DOHH2 (cell line): ENCODE data around the gene SH3BP5.

Source experiments
- H3F3A ChIP-seq: fragments of 200-600 bp; sonication (generic), shearing (Covaris generic); 2 replicates; pipeline ENCODE4 v1.6.0; 2016; ENCODE audit warnings: antibody characterized with exemption, mild to moderate bottlenecking; ENCODE audit not compliant: control insufficient read depth, insufficient read depth
- H3K27ac ChIP-seq: fragments of 200-600 bp; sonication (generic); 2 replicates; pipeline ENCODE4 v1.5.1; 2014; ENCODE audit warnings: low read depth, mild to moderate bottlenecking, low read length, moderate library complexity
- H3K27me3 ChIP-seq: fragments of 200-600 bp; sonication (generic); 2 replicates; pipeline ENCODE4 v1.6.1; 2014; ENCODE audit warnings: mild to moderate bottlenecking, low read length, mixed read lengths; ENCODE audit not compliant: control insufficient read depth
- H3K36me3 ChIP-seq: fragments of 200-600 bp; sonication (generic); 2 replicates; pipeline ENCODE4 v1.6.1; 2014; ENCODE audit warnings: mild to moderate bottlenecking, low read length, moderate library complexity, mixed read lengths; ENCODE audit not compliant: control insufficient read depth
- H3K4me1 ChIP-seq: fragments of 200-600 bp; sonication (generic); 2 replicates; pipeline ENCODE4 v1.6.1; 2014; ENCODE audit warnings: mild to moderate bottlenecking, low read length, mixed read lengths; ENCODE audit not compliant: control insufficient read depth
- H3K4me2 ChIP-seq: fragments of 200-600 bp; sonication (generic); 2 replicates; pipeline ENCODE4 v1.6.0; 2014; ENCODE audit warnings: mild to moderate bottlenecking, low read length, moderate library complexity
- H3K4me3 ChIP-seq: fragments of 200-600 bp; sonication (generic); 2 replicates; pipeline ENCODE4 v1.5.1; 2014; ENCODE audit warnings: mild to moderate bottlenecking, low read length, mixed read lengths
- H3K79me2 ChIP-seq: fragments of 200-600 bp; sonication (generic); 2 replicates; pipeline ENCODE4 v1.6.1; 2014; ENCODE audit warnings: mild to moderate bottlenecking, low read length, mixed read lengths; ENCODE audit not compliant: control insufficient read depth
- H3K9me2 ChIP-seq: fragments of 200-600 bp; sonication (generic); replicated peaks from 2 replicates; pipeline ENCODE4 v1.6.1; 2014; ENCODE audit warnings: mild to moderate bottlenecking, low read length, mixed read lengths; ENCODE audit not compliant: control insufficient read depth
- H3K9me3 ChIP-seq: fragments of 200-600 bp; sonication (generic); 2 replicates; pipeline ENCODE4 v1.6.1; 2014; ENCODE audit warnings: antibody characterized with exemption, low read length, mixed read lengths; ENCODE audit not compliant: control insufficient read depth, insufficient read depth
- H4K20me1 ChIP-seq: fragments of 200-600 bp; sonication (generic); 2 replicates; pipeline ENCODE4 v1.6.0; 2014; ENCODE audit warnings: low read depth, mild to moderate bottlenecking, antibody characterized with exemption, low read length, moderate library complexity; ENCODE audit not compliant: control insufficient read depth, insufficient read depth
- EZH2phosphoT487 ChIP-seq: fragments of 200-600 bp; sonication (generic); IDR thresholded peaks from 2 replicates; pipeline ENCODE4 v1.6.1; 2017; ENCODE audit warnings: borderline replicate concordance, mild to moderate bottlenecking, antibody characterized with exemption, low read length, moderate library complexity, mixed read lengths
- TF ChIP-seq, protein P1 (sequence below): fragments of 200-600 bp; sonication (generic); IDR thresholded peaks from one replicate; pipeline ENCODE4 v1.5.1; 2014; ENCODE audit warnings: antibody characterized with exemption, mild to moderate bottlenecking, low read depth, low read length; ENCODE audit not compliant: poor library complexity, severe bottlenecking

SH3BP5 gene

DNA sequence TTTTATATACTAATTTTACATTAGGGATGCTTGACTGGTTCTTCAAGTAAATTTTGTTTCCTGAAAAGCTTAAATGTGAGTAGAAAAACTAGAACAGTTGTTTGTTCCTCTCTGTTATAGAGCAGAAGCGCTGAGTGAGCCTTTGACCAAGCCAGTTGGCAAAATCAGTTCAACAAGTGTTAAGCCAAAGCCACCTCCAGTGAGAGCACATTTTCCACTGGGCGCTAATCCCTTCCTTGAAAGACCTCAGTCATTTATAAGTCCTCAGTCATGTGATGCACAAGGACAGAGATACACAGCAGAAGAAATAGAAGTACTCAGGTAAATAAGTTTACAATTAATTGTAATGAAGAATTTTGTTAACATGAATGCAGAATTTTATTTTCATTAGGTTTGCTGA lies 111.7 kb downstream of the SH3BP5 start:
- peaks cover 78% of the 10 kb centered on the region for H3K36me3 ChIP-seq
- no peaks in the 10 kb centered on the region for H3K27me3 ChIP-seq
- TF ChIP-seq, protein P1, sequence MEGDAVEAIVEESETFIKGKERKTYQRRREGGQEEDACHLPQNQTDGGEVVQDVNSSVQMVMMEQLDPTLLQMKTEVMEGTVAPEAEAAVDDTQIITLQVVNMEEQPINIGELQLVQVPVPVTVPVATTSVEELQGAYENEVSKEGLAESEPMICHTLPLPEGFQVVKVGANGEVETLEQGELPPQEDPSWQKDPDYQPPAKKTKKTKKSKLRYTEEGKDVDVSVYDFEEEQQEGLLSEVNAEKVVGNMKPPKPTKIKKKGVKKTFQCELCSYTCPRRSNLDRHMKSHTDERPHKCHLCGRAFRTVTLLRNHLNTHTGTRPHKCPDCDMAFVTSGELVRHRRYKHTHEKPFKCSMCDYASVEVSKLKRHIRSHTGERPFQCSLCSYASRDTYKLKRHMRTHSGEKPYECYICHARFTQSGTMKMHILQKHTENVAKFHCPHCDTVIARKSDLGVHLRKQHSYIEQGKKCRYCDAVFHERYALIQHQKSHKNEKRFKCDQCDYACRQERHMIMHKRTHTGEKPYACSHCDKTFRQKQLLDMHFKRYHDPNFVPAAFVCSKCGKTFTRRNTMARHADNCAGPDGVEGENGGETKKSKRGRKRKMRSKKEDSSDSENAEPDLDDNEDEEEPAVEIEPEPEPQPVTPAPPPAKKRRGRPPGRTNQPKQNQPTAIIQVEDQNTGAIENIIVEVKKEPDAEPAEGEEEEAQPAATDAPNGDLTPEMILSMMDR = no peak
- TF ChIP-seq EZH2phosphoT487 = no peak
- no peaks in the 10 kb centered on the region for H4K20me1 ChIP-seq
- no peak overlapping the region for H3K4me2 ChIP-seq
- no peak overlapping the region for H3K4me3 ChIP-seq
- H3K4me1 ChIP-seq = peaks cover 51% of the 10 kb centered on the region
- H3K79me2 ChIP-seq = peaks cover 26% of the 10 kb centered on the region
- H3K9me2 ChIP-seq = no peaks in the 10 kb centered on the region
- no peak overlapping the region for H3K27ac ChIP-seq
- H3F3A ChIP-seq = peaks cover 28% of the 10 kb centered on the region
- H3K9me3 ChIP-seq = no peaks in the 10 kb centered on the region

DNA sequence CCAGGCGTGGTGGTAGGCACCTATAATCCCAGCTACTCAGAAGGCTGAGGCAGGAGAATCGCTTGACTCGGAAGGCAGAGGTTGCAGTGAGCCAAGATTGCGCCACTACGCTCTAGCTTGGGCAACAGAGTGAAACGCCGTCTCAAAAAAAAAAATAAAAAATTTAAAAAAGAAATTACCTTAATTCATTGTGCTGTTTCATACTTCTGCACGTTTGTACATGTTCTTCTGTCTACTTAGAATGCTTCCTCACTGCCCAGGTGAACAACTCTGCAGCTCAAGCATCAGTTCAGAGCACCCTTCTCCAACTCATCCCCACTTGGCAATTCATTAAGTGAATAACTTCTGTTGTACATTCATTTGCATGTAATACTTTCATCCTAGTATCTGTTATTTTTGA lies 112.3 kb downstream of the SH3BP5 start:
- Histone ChIP-seq H3K4me3 (no peak overlapping the region), H3K79me2 (peaks cover 32% of the 10 kb centered on the region), H3K4me2 (no peak overlapping the region), H3K4me1 (peaks cover 57% of the 10 kb centered on the region), H3K27ac (no peak overlapping the region), H3K36me3 (peaks cover 78% of the 10 kb centered on the region), H3F3A (peaks cover 29% of the 10 kb centered on the region), H4K20me1 (no peaks in the 10 kb centered on the region), H3K9me2 (no peaks in the 10 kb centered on the region), H3K9me3 (no peaks in the 10 kb centered on the region), H3K27me3 (no peaks in the 10 kb centered on the region)
- TF ChIP-seq, protein P1 = no peak
- TF ChIP-seq EZH2phosphoT487 = no peak

DNA sequence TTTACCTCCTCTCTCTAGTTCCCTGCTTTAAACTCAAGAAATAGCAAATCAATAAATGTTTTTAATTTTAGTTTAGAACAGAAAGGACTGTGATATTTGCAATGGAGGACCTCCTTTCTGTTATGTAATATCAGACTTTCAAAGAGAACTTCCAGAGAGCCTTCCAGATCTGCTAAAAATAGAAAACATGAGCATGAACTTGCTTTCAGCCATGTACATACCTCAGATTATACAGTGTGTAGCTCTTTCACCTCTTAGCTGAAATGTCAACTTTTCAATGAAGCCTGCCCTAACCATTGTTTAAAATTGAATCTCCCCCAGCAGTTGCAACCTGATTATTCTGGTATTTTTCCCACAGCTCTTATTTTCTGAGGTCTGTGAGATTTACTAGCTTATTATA lies 113.7 kb downstream of the SH3BP5 start:
- H3K9me2 ChIP-seq = no peaks in the 10 kb centered on the region
- no peaks in the 10 kb centered on the region for H4K20me1 ChIP-seq
- peaks cover 31% of the 10 kb centered on the region for H3F3A ChIP-seq
- H3K27me3 ChIP-seq = no peaks in the 10 kb centered on the region
- H3K4me2 ChIP-seq = peak overlapping the region; percentile 78
- peaks cover 38% of the 10 kb centered on the region for H3K79me2 ChIP-seq
- H3K9me3 ChIP-seq = no peaks in the 10 kb centered on the region
- peak overlapping the region; percentile 56 for H3K4me3 ChIP-seq
- H3K36me3 ChIP-seq = peaks cover 79% of the 10 kb centered on the region
- H3K27ac ChIP-seq = peak overlapping the region; percentile 95
- TF ChIP-seq EZH2phosphoT487 = no peak
- TF ChIP-seq, protein P1 = no peak
- H3K4me1 ChIP-seq = peaks cover 63% of the 10 kb centered on the region
